ENCODE results near the gene TBC1D7.

Gene TBC1D7

DNA sequence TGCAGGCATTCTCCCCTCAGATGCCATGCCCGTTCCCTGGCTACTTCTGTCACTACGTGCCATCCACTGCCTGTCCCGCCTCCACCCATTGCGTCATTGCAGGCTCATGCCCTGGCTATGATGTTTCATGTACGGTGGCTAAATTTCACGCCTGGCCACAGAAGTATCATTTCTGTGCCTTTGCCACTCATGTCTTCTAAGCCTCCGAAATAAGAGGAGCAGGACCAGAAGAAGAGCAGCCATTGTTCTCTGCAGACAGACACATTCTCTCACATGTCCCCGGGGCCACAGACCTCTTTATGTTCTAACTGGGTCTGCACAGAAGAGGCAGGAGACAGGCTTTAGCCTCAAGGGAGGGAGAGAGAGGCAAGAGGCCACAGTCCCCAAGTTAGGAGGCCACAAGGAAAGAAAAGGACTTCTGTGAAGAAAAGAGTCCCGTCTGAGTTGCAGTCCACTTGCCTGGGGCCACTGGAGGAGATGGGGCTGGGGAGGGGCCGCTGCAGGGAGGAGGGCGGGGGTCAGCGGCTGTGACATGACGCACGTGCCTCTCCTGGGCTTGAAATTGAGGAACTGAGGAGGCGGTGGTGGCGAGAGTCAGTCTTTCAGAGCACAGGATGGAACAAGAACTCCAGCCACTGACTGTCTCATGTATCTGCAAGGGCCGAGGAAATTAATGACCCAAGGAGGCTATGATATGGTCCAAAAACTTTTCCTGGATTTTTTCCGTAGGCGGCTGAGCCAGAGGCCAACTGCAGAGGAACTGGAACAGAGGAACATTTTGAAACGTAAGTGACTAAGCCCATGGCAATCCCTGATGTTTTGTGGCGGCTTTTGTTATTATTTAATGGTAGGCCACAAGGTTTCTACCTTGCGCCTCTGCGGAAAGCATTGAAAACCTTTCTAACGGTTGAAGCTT lies 55.9 kb downstream of the TBC1D7 start:
- no peak for DNase-seq (ENCODE audit: low spot score)

DNA sequence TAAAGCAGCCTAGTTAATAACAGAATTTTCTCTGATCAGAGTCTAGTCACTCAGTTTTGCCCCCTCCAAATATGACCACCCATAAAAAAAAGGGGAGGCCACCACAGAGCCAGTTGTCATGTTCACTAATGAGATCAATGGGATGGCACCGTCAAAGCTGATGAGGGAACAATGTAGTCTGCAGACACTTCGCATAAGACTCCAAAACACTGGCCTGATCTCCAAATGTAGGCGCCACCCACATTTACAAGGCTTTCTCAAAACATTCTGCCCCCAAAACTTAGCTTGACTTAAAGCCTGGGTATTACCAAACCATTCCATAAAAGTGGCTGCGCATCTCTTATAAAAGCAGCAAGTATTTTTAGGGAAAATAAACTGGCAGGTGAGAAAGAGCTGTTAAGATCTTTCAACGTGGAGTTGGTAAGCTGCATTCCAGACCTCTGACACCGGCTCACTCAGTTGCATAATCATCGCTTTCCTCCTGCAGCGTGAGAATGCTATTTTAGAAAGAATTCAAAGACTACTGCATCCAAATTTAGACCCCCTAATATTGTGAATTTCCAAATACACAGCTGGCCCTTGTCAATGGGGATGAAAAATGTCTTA lies 59.3 kb downstream of the TBC1D7 start:
- peak; percentile 30 for DNase-seq (ENCODE audit: low spot score)

DNA sequence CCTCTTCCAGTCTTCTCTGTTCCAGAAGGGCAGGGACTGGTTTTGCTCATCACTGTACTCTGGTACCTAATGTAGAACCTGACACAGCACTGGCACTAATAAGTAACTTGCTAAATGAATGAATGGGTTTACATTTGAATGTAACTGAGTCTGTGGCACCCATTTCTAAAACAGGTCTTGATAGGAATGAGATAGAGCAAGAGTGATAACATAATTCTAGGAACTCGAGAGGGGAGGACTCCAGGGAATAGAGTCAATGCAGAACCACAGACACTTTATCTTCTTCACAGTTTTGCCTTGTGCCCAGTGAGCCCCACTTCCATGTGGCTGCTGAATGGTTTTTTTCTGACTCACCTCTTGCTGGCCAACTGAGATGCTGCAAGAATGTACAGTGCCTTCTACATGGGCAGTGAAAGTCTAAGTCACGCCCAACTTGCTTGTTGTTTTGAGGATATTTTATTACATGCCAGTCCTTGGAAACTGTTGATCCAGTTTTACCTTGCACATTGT lies 61.1 kb downstream of the TBC1D7 start:
- DNase-seq (ENCODE audit: low spot score): no peak

DNA sequence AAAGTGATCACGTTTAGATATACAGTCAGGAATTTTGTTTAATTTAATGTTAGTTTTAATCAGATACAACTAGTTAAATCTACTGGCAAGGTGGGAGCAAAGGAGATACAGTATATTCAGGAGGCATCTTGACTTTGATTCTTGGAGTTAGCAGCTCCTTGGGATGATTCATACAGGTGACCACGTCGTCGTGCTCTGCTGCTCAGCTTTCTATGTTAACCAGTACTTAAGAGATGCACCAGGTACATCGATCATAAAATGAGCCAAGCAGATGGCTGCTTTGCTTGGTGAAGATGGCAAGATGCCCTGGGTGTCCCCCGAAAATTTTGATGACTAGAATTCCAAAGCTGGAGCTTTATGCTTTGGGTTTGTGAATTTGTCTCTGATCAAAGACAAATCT lies 64.7 kb downstream of the TBC1D7 start:
- no peak for DNase-seq (ENCODE audit: low spot score)

DNA sequence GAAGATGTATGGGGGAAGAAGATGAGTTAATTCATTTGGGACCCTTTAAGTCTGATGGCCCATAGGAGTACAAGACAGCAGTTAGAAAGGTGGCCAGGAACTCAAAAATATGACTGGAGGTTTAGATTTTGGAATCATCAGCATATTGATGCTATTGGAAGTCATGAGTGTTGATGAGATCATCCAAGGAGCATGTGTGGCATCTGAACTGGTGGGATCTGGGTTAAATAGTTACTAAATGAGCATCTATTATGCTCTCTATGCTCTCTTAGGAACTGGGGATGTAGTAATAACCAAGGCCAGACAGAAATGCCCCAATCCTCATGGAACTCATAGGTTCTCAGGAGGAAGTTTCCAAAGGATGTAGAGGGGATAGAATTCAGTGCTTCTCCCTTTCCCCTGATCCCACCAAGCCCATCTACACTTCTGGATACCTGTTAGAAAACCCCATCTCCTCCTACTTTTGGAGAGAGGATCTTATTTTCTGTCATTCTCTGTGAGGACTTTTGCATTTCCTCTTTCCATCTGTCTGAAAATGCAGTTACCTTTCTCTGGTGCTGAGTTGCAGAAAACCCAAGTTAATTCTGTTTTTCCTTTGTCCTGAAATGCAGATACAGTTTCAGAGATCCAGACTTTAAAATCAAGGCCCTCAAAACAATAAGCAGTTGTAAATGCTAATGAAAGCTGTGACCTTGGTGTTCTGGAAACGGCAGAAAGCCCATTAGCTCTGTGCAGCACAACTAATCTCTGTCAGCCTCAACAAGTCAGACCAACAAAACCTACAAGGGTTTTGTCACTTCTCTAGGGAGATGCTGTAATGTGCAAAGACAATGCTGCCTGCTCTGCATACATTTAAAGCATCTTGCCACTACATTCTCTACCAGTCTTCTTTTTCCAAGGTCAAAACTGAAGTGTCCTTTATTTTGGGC lies 65.8 kb downstream of the TBC1D7 start:
- DNase-seq (ENCODE audit: low spot score): no peak

DNA sequence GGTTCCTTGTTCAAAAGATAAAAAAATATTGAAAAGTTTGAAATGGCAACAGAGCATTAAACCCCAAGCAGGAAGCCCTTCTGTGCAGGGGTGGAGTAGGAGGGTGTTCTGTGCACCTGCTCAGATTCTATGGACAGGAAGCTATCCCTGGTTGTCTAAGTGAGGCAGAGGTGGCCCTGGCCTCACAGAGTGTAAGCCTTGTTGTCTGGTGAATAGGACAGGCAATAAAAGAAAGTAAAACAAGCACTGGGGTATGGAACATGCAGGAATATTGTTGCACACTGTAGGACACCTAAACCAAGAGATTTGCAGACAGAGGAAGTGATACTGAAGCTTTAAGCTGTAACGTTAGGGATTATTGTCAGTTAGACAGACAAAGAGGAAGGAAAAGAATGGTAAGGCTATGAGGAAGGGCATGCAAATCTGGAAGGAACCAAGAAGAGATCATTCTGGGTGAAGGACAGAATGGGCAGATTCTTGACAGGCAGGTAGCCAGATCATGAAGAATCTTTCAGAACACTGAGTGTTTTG lies 66.8 kb downstream of the TBC1D7 start:
- DNase-seq (ENCODE audit: low spot score): no peak

DNA sequence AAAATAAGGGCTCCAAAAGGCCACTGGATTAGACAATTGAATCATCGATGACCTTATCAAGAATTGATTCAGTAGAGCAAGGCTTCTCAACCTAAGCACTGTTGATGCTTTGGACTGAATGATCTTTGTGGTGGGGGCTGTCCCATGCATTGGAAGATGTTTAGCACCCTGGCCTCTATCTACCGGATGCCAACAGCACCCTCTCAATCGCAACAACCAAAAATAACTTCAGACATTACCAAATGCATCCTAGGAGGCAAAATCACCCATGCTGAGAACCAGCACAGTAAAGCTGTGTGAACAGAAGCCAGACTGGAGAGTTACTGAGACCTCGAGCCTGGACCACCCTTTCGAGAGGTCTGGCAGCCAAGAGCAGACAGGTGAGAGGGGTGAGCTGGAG lies 67.5 kb downstream of the TBC1D7 start:
- no peak for DNase-seq (ENCODE audit: low spot score)

DNA sequence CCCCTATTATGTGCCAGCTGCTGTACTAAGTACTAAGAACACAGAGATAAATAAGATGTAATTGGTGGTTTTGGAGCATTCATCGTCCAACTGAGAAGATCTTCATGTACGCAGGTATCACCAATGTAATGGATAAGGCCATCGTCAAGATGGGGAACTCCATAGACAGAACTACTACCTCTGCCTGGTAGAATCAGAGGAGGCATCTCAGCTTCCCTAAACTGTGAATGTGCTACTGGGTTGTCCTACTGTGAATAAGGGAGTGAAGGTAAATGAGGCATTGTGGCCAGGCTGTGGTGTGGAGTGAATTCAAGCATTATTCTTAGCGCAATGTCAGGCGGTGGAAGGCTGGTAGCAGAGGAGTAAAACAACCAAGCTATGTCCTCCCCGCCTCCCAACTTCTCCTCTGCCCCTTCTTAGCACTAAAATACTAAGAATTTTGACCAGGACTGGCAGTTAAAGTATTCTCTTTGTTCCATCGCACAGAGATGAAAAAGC lies 68.2 kb downstream of the TBC1D7 start:
- no peak for DNase-seq (ENCODE audit: low spot score)

DNA sequence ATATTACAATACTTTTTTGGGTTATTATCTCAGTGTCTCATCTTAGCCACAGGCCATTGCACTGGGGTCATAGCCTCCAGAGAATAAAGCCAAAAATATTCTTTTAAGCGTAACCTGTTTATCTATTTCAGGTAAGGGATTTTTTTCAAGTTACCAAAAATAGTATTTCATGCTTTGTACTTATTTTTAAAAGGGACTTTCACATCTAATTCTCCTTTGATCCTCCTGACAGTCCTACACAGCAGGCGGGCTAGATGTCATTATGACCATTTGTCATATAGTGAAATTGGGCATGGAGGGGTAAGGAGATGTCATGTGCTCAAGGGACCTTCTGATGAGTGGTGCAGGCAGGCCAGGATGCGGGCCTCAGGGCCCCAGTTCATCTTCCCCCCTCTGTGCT lies 68.9 kb downstream of the TBC1D7 start:
- no peak for DNase-seq (ENCODE audit: low spot score)

DNA sequence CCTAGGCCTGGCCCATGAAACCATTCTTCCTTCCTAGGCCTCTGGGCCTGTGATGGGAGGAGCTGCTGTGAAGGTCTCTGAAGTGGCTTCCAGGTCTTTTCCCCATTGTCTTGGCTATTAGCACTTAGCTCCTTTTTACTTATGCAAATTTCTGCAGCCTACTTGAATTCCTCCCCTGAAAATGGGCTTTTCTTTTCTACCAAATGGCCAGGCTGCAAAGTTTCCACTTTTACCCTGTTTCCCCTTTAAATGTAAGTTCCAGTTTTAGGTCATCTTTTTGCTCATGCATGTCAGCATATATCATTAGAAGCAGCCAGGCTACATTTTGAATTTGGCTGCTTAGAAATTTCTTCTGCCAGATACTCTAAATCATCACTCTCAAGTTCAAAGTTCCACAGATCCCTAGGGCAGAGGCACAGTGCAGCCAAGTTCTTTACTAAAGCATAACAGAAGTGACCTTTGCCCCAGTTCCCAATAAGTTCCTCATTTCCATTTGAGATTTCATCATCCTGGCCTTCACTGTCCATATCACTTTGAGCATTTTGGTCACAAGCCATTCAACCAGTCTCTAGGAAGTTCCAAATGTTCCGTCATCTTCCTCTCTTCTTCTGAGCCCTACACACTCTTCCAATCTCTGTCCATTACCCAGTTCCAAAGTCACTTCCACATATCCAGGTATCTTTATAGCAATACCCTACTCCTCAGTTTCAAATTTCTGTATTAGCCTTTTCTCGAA lies 71.9 kb downstream of the TBC1D7 start:
- DNase-seq (ENCODE audit: low spot score): no peak
